C4-2B (cell line): ENCODE measurements around the gene ACSF3.

Source experiments
- H3K27ac ChIP-seq: fragments of 450-650 bp; 2 replicates; pipeline ENCODE4 v1.5.1; 2017
- CTCF ChIP-seq: fragments of 450-650 bp; conservative IDR thresholded peaks from 2 replicates; pipeline ENCODE4 v1.5.1; 2017; ENCODE audit warnings: mild to moderate bottlenecking
- ZFX ChIP-seq: fragments of 450-650 bp; IDR thresholded peaks from 2 replicates; pipeline ENCODE4 v1.6.1; 2017

ACSF3 gene

GRCh38 chr16:89104303-89104702, 10.7 kb downstream of the ACSF3 start:
- H3K27ac ChIP-seq: no peak overlapping the region
- TF ChIP-seq ZFX (no peak), CTCF (no peak)

GRCh38 chr16:89104930-89105571, 11.4 kb downstream of the ACSF3 start:
- TF ChIP-seq ZFX (no peak), CTCF (no peak)
- no peak overlapping the region for H3K27ac ChIP-seq

GRCh38 chr16:89105599-89106151, 12.0 kb downstream of the ACSF3 start:
- no peak overlapping the region for H3K27ac ChIP-seq

GRCh38 chr16:89106533-89107202, 13.0 kb downstream of the ACSF3 start:
- no peak overlapping the region for H3K27ac ChIP-seq
- TF ChIP-seq ZFX (no peak), CTCF (no peak)

More at GRCh38 chr16:89105599-89106151, 12.0 kb downstream of the ACSF3 start:
- TF ChIP-seq CTCF (no peak), ZFX (no peak)

GRCh38 chr16:89107203-89107582, 13.5 kb downstream of the ACSF3 start:
- no peak overlapping the region for H3K27ac ChIP-seq
- TF ChIP-seq CTCF: no peak

GRCh38 chr16:89108416-89108815, 14.8 kb downstream of the ACSF3 start:
- TF ChIP-seq ZFX (no peak), CTCF (no peak)

GRCh38 chr16:89110641-89111040, 17.0 kb downstream of the ACSF3 start:
- TF ChIP-seq CTCF (no peak), ZFX (no peak)
- no peak overlapping the region for H3K27ac ChIP-seq

More at GRCh38 chr16:89108416-89108815, 14.8 kb downstream of the ACSF3 start:
- no peak overlapping the region for H3K27ac ChIP-seq
